Activated CD8-positive, alpha-beta T cell treated with anti-CD3 and anti-CD28 coated beads for 36 hours (primary cell): ENCODE data around the gene UBA5. TPM values are rescaled to one million over a fixed set of nuclear protein-coding genes. Genes with fewer than 3 reads are reported as not detected.

ENCODE experiments used
- ATAC-seq: fragments of 200-7000 bp; cut with Tn5 transposase; one replicate; pipeline ENCODE4 v1.10.0; 2021; ENCODE audit warnings: mild to moderate bottlenecking, moderate library complexity
- CTCF ChIA-PET: fragments of 350-600 bp; sonication (Branson Sonifier 250); formaldehyde crosslinking; loops from one replicate; lab custom pipeline; 2021; ENCODE audit warnings: antibody characterized with exemption; lab: Charles Lee
- POLR2A ChIA-PET: fragments of 350-600 bp; sonication (Branson Sonifier 250); formaldehyde crosslinking; loops from one replicate; lab custom pipeline; 2021; ENCODE audit warnings: antibody characterized with exemption; lab: Charles Lee
- DNase-seq: peaks from one replicate; pipeline ENCODE4 v3.0.0-alpha.2; 2020
- H3K27ac Mint-ChIP-seq: one replicate; pipeline ENCODE4 v1.8.0; 2021; ENCODE audit warnings: mild to moderate bottlenecking, mixed read lengths
- H3K27me3 Mint-ChIP-seq: one replicate; pipeline ENCODE4 v1.8.0; 2021; ENCODE audit warnings: mixed read lengths
- H3K36me3 Mint-ChIP-seq: one replicate; pipeline ENCODE4 v1.8.0; 2021; ENCODE audit warnings: low read depth, mixed read lengths
- H3K4me1 Mint-ChIP-seq: one replicate; pipeline ENCODE4 v1.8.0; 2021; ENCODE audit warnings: low read depth, mixed read lengths
- H3K4me3 Mint-ChIP-seq: one replicate; pipeline ENCODE4 v1.8.0; 2021; ENCODE audit warnings: mild to moderate bottlenecking, moderate library complexity, mixed read lengths
- H3K9me3 Mint-ChIP-seq: one replicate; pipeline ENCODE4 v1.8.0; 2021; ENCODE audit warnings: mixed read lengths
- CTCF ChIP-seq: fragments of 200-600 bp; IDR thresholded peaks from one replicate; pipeline ENCODE4 v1.8.0; 2022; ENCODE audit warnings: antibody characterized with exemption, mild to moderate bottlenecking
- intact Hi-C: fragments of 100-400 bp; cut with micrococcal nuclease; formaldehyde crosslinking; loops from one replicate; pipeline ENCODE4 v1.10.0; 2022
- total RNA-seq, 2 experiments: library from RNA; stranded (reverse); gene quantifications; one replicate each; pipeline ENCODE4 v1.2.3, GENCODE V29; 2021

UBA5 gene
- total RNA-seq, 2 experiments from 2014 or later = 67.7 to 69.4 TPM

GRCh38 chr3:132660811-132661070 is 612 bp downstream of the UBA5 start:
- no peak for ATAC-seq
- POLR2A ChIA-PET = interaction anchor here (0.6 to 1.3 kb wide), 5 partner anchors 9 to 29 kb away, joined by 3 to 4 read pairs (median 3); no protein-coding TSS in a partner anchor
- no peak for TF ChIP-seq CTCF
- H3K36me3 Mint-ChIP-seq = peaks cover 27% of the 10 kb centered on the region
- intact Hi-C loops = no loop called here
- peak overlapping the region; percentile 93 for H3K27ac Mint-ChIP-seq
- CTCF ChIA-PET = interaction anchor here (1.3 to 4.3 kb wide), 4 partner anchors 19 to 125 kb away, joined by 3 to 15 read pairs (median 3); no protein-coding TSS in a partner anchor
- H3K4me3 Mint-ChIP-seq = peak overlapping the region; percentile 92
- DNase-seq = no peak
- no peaks in the 10 kb centered on the region for H3K9me3 Mint-ChIP-seq
- H3K27me3 Mint-ChIP-seq = no peaks in the 10 kb centered on the region
- H3K4me1 Mint-ChIP-seq = peaks cover 49% of the 10 kb centered on the region

GRCh38 chr3:132661101-132661500 is 972 bp downstream of the UBA5 start:
- Mint-ChIP-seq H3K27me3 (no peaks in the 10 kb centered on the region), H3K27ac (peak overlapping the region; percentile 93), H3K4me1 (peaks cover 50% of the 10 kb centered on the region), H3K4me3 (peak overlapping the region; percentile 92), H3K9me3 (no peaks in the 10 kb centered on the region), H3K36me3 (peaks cover 30% of the 10 kb centered on the region)
- ChIA-PET POLR2A (interaction anchor here (1.0 to 1.3 kb wide), 3 partner anchors 8 to 13 kb away, joined by 3 to 4 read pairs (median 3); no protein-coding TSS in a partner anchor), CTCF (interaction anchor here (1.3 to 4.3 kb wide), 4 partner anchors 19 to 125 kb away, joined by 3 to 15 read pairs (median 3); no protein-coding TSS in a partner anchor)
- ATAC-seq (no peak), DNase-seq (no peak)
- intact Hi-C loops = no loop called here
- no peak for TF ChIP-seq CTCF

GRCh38 chr3:132662212-132662611 is 2.1 kb downstream of the UBA5 start:
- Mint-ChIP-seq H3K36me3 (peaks cover 28% of the 10 kb centered on the region), H3K4me3 (peak overlapping the region; percentile 92), H3K4me1 (peaks cover 48% of the 10 kb centered on the region), H3K27me3 (no peaks in the 10 kb centered on the region), H3K27ac (no peak overlapping the region), H3K9me3 (no peaks in the 10 kb centered on the region)
- no peak for DNase-seq
- no peak for ATAC-seq
- intact Hi-C loops = no loop called here
- POLR2A ChIA-PET = no interaction called here
- TF ChIP-seq CTCF = no peak
- CTCF ChIA-PET = interaction anchor here (4.3 kb wide), 1 partner anchor 20 kb away, joined by 15 read pairs; no protein-coding TSS in a partner anchor

- H3K27ac Mint-ChIP-seq = no peak overlapping the region
- intact Hi-C loops = no loop called here
- no peak for TF ChIP-seq CTCF
- no peak overlapping the region for H3K4me3 Mint-ChIP-seq
- no peaks in the 10 kb centered on the region for H3K27me3 Mint-ChIP-seq
- peaks cover 29% of the 10 kb centered on the region for H3K36me3 Mint-ChIP-seq
- peaks cover 42% of the 10 kb centered on the region for H3K4me1 Mint-ChIP-seq
- H3K9me3 Mint-ChIP-seq = no peaks in the 10 kb centered on the region
- ChIA-PET CTCF (no interaction called here), POLR2A (no interaction called here)
- ATAC-seq (no peak), DNase-seq (no peak)
These were observed 5.2 kb downstream of the UBA5 start for GRCh38 chr3:132665230-132665745.

GRCh38 chr3:132669256-132669777 is 9.2 kb downstream of the UBA5 start:
- DNase-seq (no peak), ATAC-seq (no peak)
- H3K27ac Mint-ChIP-seq = no peak overlapping the region
- POLR2A ChIA-PET = interaction anchor here (1.0 kb wide), 1 partner anchor 8 kb away, joined by 4 read pairs; no protein-coding TSS in a partner anchor
- H3K36me3 Mint-ChIP-seq = peaks cover 22% of the 10 kb centered on the region
- no peaks in the 10 kb centered on the region for H3K9me3 Mint-ChIP-seq
- CTCF ChIA-PET = interaction anchor here (1.1 to 2.1 kb wide), 2 partner anchors 27 to 57 kb away, joined by 3 to 9 read pairs; no protein-coding TSS in a partner anchor
- intact Hi-C loops = no loop called here
- TF ChIP-seq CTCF = no peak
- no peak overlapping the region for H3K4me3 Mint-ChIP-seq
- H3K27me3 Mint-ChIP-seq = no peaks in the 10 kb centered on the region
- peaks cover 20% of the 10 kb centered on the region for H3K4me1 Mint-ChIP-seq
